Esophagus (tissue), 2 donors: Measurements from ENCODE around the gene AGAP1. TPM values are rescaled to one million over a fixed set of nuclear protein-coding genes. Genes with fewer than 3 reads are reported as not detected.

Experiments
- H3K27ac ChIP-seq, 2 donors: one replicate each; pipeline ENCODE4 v1.5.1; 2013; ENCODE audit warnings: low read depth in 2 of 2, mild to moderate bottlenecking in 2 of 2, inconsistent platforms in 1 of 2, low read length in 1 of 2, moderate library complexity in 1 of 2
- H3K27me3 ChIP-seq, 2 donors: one replicate each; pipeline ENCODE4 v1.6.1; 2013; ENCODE audit warnings: low read length in 2 of 2, control low read depth in 1 of 2, mild to moderate bottlenecking in 1 of 2; ENCODE audit not compliant: insufficient read depth in 2 of 2, control insufficient read depth in 1 of 2
- H3K36me3 ChIP-seq, 2 donors: one replicate each; pipeline ENCODE4 v1.6.1; 2013; ENCODE audit warnings: low read length in 1 of 2; ENCODE audit not compliant: control insufficient read depth in 2 of 2, insufficient read depth in 2 of 2
- H3K4me1 ChIP-seq, 2 donors: one replicate each; pipeline ENCODE4 v1.6.1; 2013; ENCODE audit warnings: low read length in 1 of 2; ENCODE audit not compliant: control insufficient read depth in 2 of 2, insufficient read depth in 2 of 2
- H3K4me3 ChIP-seq, 2 donors: one replicate each; pipeline ENCODE4 v1.5.1; 2013; ENCODE audit warnings: low read length in 2 of 2, mild to moderate bottlenecking in 2 of 2, low read depth in 1 of 2, moderate library complexity in 1 of 2
- H3K9me3 ChIP-seq, 2 donors: one replicate each; pipeline ENCODE4 v1.6.1; 2013; ENCODE audit warnings: mild to moderate bottlenecking in 2 of 2, low read depth in 1 of 2, low read length in 1 of 2, moderate library complexity in 1 of 2; ENCODE audit not compliant: control insufficient read depth in 2 of 2, insufficient read depth in 1 of 2
- WGBS, 2 donors: extraction: QIAGEN DNeasy Blood & Tissue Kit; methylation state at CpG; one replicate each; pipeline ENCODE4 v1.1.7; 2013; 5-methylcytosine and 5-hydroxymethylcytosine counted together
- polyA plus RNA-seq, 2 donors: library from polyadenylated mRNA; stranded (reverse); fragments of 200-250 nt; gene quantifications; one replicate each; pipeline ENCODE4 v1.2.3, GENCODE V29; 2013
- donor health status: healthy with polysubstance abuse.
- donor health status: Bipolar disorder and iron deficiency.

AGAP1 gene
- polyA plus RNA-seq, 2 donors: 4.9 TPM

DNA sequence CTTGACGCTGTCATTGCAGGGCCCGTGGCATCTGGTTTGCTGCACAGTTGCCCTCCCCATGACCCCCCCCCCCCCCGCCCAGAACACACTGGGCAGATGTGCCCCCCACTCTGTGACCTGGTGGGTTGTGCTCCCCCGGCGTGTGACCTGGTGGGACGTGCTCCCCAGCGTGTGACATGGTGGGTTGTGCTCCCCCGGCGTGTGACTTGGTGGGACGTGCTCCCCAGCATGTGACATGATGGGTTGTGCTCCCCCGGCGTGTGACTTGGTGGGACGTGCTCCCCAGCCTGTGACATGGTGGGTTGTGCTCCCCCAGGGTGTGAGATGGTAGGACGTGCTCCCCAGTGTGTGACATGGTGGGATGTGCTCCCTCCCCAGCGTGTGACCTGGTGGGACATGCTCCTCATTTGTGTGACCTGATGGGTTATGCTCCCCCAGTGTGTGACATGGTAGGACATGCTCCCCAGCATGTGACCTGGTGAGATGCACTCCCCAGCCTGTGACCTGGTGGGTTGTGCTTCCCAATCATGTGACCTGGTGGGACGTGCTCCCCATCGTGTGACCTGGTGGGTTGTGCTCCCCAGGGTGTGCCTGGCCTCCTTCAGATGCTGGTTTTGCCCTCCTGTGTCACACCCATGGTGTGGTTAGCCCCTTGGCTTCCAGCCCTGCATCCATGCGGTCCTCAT is 213.7 kb downstream of the AGAP1 start:
- H3K4me1 ChIP-seq: peaks cover 3 to 11% of the 10 kb centered on the region in 2 donors
- no peaks in the 10 kb centered on the region for H3K9me3 ChIP-seq
- no peaks in the 10 kb centered on the region for H3K27me3 ChIP-seq
- H3K4me3 ChIP-seq: no peak overlapping the region
- no peak overlapping the region for H3K27ac ChIP-seq
- 91 to 97% methylated on average over 17 to 18 of the region's 18 CpGs for WGBS, 2 donors
- H3K36me3 ChIP-seq: no peaks in the 10 kb centered on the region

DNA sequence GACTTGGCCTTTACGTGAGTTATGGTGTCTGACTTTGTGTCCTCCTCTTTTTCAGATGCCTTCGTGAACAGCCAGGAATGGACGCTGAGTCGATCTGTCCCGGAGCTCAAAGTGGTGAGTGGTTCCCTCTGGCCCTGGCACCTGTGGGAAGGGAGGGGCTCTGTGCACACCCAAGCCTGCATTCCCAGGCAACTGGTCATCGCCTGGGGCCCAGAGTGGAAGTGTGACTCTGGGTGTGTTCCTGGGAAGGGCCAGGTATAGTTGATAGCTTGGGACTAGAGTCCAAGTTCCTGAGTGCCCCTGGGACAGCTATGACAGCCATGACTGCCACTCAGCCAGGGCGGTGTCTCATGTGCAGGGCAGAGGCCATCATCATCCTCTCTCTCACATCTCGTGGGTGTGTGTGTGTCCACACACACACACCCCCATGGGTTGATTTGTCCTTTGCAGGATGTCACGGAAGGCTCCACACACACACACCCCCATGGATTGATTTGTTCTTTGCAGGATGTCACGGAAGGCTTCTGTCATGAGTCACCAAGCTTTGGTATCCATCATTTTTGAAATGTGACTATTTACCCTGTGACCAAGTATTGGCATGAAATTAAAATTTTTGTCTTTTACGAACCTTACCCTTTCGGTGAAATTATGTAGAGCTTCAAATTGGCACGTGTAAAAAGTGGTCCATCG is 215.4 kb downstream of the AGAP1 start:
- Histone ChIP-seq H3K4me1 (peaks cover 3 to 11% of the 10 kb centered on the region in 2 donors), H3K27me3 (no peaks in the 10 kb centered on the region), H3K4me3 (no peak overlapping the region), H3K9me3 (no peaks in the 10 kb centered on the region), H3K27ac (no peak overlapping the region), H3K36me3 (no peaks in the 10 kb centered on the region)
- WGBS, 2 donors: 63 to 70% methylated on average over 14 of the region's 14 CpGs

DNA sequence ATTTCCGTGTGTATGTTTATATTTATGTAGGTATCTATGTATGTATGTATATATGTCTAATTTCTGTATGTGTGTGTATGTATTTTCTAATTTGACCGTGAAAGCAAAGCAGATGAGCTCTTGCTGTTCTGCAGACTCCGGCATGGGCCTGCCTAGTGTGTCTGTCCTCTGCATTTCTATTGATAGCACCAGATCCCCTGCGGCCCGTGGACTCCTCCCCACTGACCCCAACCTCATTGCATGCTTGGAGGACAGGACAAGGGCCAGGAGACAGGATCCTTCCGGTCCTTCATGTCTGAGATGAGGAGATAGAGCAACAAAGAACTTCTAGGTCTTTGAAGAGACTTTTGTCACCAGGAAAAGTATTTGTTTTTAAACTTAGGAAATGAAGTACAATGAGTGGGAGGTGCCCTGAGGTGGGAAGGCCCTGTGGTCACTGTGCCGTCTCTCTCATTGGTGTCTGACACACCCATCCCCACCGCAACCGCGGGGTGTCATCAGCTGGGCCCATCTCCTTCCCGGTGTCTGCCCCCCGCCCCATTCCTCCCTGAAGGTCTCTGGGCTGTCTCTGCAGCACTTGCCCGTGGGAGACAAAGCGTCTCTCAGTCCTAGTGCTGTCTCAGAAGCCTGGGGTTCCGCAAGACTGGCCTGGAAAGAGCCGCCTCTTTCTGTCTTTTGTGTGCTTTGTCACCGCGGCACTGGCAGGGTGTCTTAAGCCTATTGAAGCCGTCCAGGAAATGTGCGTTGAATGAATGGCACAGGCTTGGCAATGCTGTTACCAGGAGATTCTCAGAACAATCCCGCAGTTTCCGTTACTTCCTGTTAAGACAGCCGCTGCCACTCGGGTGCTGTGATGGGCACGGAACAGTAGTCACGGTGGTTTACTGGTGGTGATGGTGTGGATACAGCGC is 216.4 kb downstream of the AGAP1 start:
- peaks cover 4 to 11% of the 10 kb centered on the region in 2 donors for H3K4me1 ChIP-seq
- H3K27ac ChIP-seq: no peak overlapping the region
- WGBS, 2 donors: 79% methylated on average over 27 of the region's 27 CpGs

DNA sequence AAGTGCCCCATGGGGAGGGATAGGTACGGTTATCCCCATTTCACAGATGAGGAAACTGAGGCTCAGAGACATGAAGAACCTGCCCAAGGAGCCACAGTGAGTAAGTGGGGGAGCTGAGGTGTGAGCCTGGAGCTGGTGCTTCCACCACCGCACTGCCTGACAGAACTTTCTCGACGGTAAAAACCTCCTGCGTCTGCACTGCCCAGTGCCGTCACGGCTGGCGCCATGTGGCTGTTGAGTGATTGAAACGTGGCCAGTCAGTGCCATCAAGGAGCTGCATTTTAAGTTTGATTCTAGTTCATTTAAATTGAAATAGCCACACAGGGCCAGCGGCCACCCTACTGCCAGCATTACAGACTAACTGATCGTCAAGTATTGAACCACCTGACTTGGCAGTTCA is 217.1 kb downstream of the AGAP1 start:
- H3K4me1 ChIP-seq: peaks cover 5 to 11% of the 10 kb centered on the region in 2 donors
- no peak overlapping the region for H3K4me3 ChIP-seq
- H3K27ac ChIP-seq: no peak overlapping the region
- no peaks in the 10 kb centered on the region for H3K27me3 ChIP-seq
- H3K36me3 ChIP-seq: no peaks in the 10 kb centered on the region
- no peaks in the 10 kb centered on the region for H3K9me3 ChIP-seq
- WGBS, 2 donors: 96% methylated on average over 11 of the region's 11 CpGs

More for the DNA sequence above, 216.4 kb downstream of the AGAP1 start:
- Histone ChIP-seq H3K27me3 (no peaks in the 10 kb centered on the region), H3K4me3 (no peak overlapping the region), H3K9me3 (no peaks in the 10 kb centered on the region), H3K36me3 (no peaks in the 10 kb centered on the region)

DNA sequence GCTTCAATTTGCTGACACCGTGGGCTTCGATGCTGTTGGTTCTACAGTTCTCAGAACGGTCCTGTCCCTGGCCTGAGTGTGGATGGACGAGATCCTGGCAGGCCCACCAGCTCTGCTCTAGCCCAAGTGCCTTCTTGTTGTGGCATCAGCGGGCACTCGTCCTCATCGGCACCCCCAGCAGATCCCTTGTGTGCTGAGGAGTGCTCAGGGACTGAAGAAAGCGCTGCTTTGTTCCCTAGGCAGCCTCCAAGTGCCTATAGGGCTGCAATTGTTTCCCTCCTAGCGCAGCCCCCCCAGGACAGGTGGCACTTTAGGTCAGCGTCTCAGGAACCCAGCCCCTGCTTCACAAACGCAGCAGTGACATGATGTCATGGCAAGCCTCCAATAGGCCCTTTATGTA is 217.7 kb downstream of the AGAP1 start:
- WGBS, 2 donors: 84 to 89% methylated on average over 11 of the region's 11 CpGs
- Histone ChIP-seq H3K27ac (no peak overlapping the region), H3K27me3 (no peaks in the 10 kb centered on the region), H3K9me3 (no peaks in the 10 kb centered on the region), H3K4me1 (peaks cover 5 to 11% of the 10 kb centered on the region in 2 donors), H3K4me3 (no peak overlapping the region), H3K36me3 (no peaks in the 10 kb centered on the region)

DNA sequence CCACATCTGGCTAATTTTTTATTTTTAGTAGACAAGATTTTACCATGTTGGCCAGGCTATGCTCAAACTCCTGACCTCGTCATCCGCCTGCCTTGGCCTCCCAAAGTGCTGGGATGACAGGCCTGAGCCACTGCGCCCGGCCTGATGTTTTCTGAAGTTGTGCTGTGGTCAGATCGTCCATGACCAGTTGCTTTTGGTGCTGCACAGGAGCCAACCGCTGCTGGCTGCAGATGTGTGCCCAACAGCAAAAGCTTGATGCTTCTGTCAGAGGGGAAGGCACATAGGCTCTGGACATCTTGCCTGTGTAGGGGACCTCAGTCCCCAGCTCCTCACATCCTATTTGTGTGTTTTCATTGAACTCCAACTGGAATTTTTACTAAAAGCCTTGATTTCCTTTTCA is 218.3 kb downstream of the AGAP1 start:
- H3K27ac ChIP-seq: no peak overlapping the region
- no peaks in the 10 kb centered on the region for H3K9me3 ChIP-seq
- no peak overlapping the region for H3K4me3 ChIP-seq
- H3K4me1 ChIP-seq: peaks cover 5 to 11% of the 10 kb centered on the region in 2 donors
- H3K27me3 ChIP-seq: no peaks in the 10 kb centered on the region
- WGBS, 2 donors: 94% methylated on average over 6 of the region's 6 CpGs
- H3K36me3 ChIP-seq: no peaks in the 10 kb centered on the region

DNA sequence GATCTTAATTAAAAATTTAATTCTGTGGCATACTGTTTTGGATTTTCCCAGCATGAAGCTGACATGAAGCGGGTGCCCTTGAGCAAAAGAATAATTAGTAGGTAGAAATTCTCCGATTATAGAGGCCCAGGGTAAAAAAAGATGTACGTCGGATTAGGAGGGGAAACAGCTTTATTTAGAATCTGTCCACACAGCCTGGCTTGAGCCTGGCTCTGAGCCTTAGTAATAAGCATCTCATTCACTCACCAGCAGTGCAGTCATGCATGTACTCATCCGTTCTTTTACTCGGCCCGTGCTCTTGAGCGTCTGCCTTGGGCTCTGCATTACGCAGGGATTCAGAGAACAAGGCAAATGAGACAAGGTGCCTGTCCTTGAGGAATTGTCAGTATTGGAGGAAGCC is 219.3 kb downstream of the AGAP1 start:
- Histone ChIP-seq H3K4me1 (peaks cover 5 to 6% of the 10 kb centered on the region in 2 donors), H3K36me3 (no peaks in the 10 kb centered on the region), H3K27me3 (no peaks in the 10 kb centered on the region), H3K4me3 (no peak overlapping the region), H3K9me3 (no peaks in the 10 kb centered on the region), H3K27ac (no peak overlapping the region)
- 91 to 92% methylated on average over 9 of the region's 9 CpGs for WGBS, 2 donors

DNA sequence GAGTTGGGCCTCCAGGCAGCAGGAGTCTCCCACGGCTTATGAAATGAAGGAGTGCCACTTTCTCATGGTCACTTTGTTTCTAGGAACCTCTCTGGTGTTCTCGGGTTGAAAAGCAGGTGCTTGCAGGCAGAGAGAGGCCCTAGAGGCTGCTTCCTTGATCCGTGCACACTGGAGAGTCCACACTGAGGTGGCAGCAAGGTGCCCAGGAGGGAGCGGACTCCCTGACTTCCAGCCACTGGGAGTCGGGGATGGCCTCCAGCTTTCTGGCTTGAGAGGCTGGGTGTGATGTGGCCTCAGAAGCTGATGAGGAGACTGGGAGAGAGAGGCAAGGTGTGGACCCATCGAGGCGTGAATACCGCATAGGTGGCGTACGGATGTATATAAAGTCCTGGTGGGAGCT is 221.8 kb downstream of the AGAP1 start:
- Histone ChIP-seq H3K4me3 (no peak overlapping the region), H3K36me3 (peaks cover 2 to 6% of the 10 kb centered on the region in 2 donors), H3K4me1 (peaks cover 0 to 2% of the 10 kb centered on the region in 2 donors), H3K9me3 (no peaks in the 10 kb centered on the region), H3K27me3 (no peaks in the 10 kb centered on the region), H3K27ac (no peak overlapping the region)
- WGBS, 2 donors: 94 to 96% methylated on average over 10 of the region's 10 CpGs

DNA sequence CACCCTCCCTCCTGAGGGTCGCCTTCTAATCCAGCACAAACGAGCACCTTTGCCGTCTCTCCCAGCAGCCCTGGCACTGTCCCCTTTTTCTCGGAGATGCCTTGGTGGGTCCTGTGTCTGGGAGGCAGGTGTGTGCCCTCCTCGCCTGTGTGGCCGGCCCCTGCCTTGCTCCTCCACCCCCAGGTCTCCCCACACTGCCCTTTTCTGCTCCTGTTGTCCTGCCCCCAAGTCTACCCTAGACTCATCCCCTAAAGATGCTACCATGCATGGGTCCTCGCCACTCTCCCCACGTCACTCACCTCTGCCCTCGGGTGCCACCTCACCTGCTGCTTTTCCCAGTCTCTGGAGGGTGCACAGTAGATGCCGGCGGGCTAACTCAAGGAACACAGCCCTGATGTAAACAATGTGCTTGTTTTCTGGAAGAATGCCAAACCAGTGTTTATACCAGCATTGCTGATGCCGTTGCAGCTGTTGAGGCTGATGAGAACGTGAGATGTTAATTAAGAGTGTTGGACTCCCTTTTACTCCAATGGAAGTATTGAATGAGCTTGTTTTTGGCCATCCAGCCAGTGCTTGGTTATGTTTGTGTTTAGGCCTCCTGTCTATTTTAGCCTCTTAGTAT is 223.1 kb downstream of the AGAP1 start:
- WGBS, 2 donors: 76 to 78% methylated on average over 13 of the region's 13 CpGs
- H3K4me3 ChIP-seq: no peak overlapping the region
- H3K27me3 ChIP-seq: no peaks in the 10 kb centered on the region

More for the DNA sequence above, 223.1 kb downstream of the AGAP1 start:
- H3K9me3 ChIP-seq: no peaks in the 10 kb centered on the region
- H3K4me1 ChIP-seq: peaks cover 0 to 2% of the 10 kb centered on the region in 2 donors
- H3K36me3 ChIP-seq: peaks cover 2 to 7% of the 10 kb centered on the region in 2 donors
- no peak overlapping the region for H3K27ac ChIP-seq
